Mucosa of descending colon (tissue), 3 donors: ENCODE measurements around the gene FBN1. TPM values are rescaled to one million over a fixed set of nuclear protein-coding genes. Genes with fewer than 3 reads are reported as not detected.
A peak's percentile ranks its signal among the peaks of the same experiment; 100 is the strongest.

ENCODE experiments used
- ATAC-seq: fragments of 200-7000 bp; cut with Tn5 transposase; one replicate; pipeline ENCODE4 v1.9.1; 2020; ENCODE audit warnings: mild to moderate bottlenecking, moderate library complexity
- DNase-seq, 3 donors: peaks; one replicate each; pipeline ENCODE4 v3.0.0-alpha.2; 2020
- H3K36me3 ChIP-seq: fragments of 200-600 bp; one replicate; pipeline ENCODE4 v1.8.0; 2021; ENCODE audit warnings: low read depth, mild to moderate bottlenecking
- H3K4me1 ChIP-seq: fragments of 200-600 bp; one replicate; pipeline ENCODE4 v1.8.0; 2021; ENCODE audit warnings: low read depth, mild to moderate bottlenecking
- H3K4me3 ChIP-seq: fragments of 200-600 bp; one replicate; pipeline ENCODE4 v1.8.0; 2021; ENCODE audit warnings: mild to moderate bottlenecking
- H3K9me3 ChIP-seq: fragments of 200-600 bp; one replicate; pipeline ENCODE4 v1.8.0; 2021; ENCODE audit warnings: mild to moderate bottlenecking
- intact Hi-C, 2 donors: fragments of 100-400 bp; cut with DNase I in 1 of 2; cut with micrococcal nuclease in 1 of 2; formaldehyde crosslinking; loops; one replicate each; pipeline versions ENCODE4 v1.11.0 to v1.11.1; 2022; cut with DNase I, micrococcal nuclease
- total RNA-seq, 3 donors: library from RNA; stranded (reverse); fragmentation: NEBNext Ultra II Directional in 2 of 3; extraction: Animal tissue kit (Norgen Biotek cat#: 25700) in 2 of 3; gene quantifications; one replicate each; pipeline versions ENCODE4 v1.2.1 to v1.2.4, GENCODE V29; 2021 to 2023
- TF ChIP-seq, protein P1 (sequence below): fragments of 200-600 bp; IDR thresholded peaks from one replicate; pipeline ENCODE4 v1.8.0; 2022; ENCODE audit warnings: antibody characterized with exemption, mild to moderate bottlenecking
- donor health status: DM: no; HTN: no; CAD: no; lungs with moderate emphysema.
- donor health status: DM: no; HTN: no; CAD: no.
- donor health status: DM: no; HTN: yes; CAD: no.

The FBN1 gene
- total RNA-seq, 3 donors from 2014 or later, result 9.3 to 47.9 (median 35.9) TPM

DNA sequence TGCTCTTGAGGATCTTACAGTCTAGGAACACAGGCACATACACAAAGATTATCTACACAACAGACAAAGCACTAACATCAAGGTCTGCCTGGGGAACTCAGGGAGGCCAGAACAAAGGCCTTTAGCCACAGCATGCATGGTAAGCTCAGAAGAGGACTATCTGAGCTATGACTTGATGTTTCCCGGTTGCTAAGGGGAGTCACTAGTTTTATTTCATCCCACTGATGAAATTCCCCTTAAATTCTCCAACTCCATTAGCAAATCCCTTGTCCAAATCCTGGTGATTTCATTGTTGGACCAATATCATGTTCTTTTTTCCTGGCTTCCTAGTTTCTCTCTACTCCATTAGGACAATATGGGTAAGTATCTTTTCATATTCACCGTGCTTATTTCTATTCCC, 23.3 kb downstream of the FBN1 start:
- Histone ChIP-seq H3K9me3 (no peaks in the 10 kb centered on the region), H3K4me3 (no peak overlapping the region), H3K4me1 (no peaks in the 10 kb centered on the region), H3K36me3 (no peaks in the 10 kb centered on the region)
- ATAC-seq (no peak), DNase-seq (no peak)
- TF ChIP-seq, protein P1, sequence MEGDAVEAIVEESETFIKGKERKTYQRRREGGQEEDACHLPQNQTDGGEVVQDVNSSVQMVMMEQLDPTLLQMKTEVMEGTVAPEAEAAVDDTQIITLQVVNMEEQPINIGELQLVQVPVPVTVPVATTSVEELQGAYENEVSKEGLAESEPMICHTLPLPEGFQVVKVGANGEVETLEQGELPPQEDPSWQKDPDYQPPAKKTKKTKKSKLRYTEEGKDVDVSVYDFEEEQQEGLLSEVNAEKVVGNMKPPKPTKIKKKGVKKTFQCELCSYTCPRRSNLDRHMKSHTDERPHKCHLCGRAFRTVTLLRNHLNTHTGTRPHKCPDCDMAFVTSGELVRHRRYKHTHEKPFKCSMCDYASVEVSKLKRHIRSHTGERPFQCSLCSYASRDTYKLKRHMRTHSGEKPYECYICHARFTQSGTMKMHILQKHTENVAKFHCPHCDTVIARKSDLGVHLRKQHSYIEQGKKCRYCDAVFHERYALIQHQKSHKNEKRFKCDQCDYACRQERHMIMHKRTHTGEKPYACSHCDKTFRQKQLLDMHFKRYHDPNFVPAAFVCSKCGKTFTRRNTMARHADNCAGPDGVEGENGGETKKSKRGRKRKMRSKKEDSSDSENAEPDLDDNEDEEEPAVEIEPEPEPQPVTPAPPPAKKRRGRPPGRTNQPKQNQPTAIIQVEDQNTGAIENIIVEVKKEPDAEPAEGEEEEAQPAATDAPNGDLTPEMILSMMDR, result no peak
- intact Hi-C loops, result no loop called here

DNA sequence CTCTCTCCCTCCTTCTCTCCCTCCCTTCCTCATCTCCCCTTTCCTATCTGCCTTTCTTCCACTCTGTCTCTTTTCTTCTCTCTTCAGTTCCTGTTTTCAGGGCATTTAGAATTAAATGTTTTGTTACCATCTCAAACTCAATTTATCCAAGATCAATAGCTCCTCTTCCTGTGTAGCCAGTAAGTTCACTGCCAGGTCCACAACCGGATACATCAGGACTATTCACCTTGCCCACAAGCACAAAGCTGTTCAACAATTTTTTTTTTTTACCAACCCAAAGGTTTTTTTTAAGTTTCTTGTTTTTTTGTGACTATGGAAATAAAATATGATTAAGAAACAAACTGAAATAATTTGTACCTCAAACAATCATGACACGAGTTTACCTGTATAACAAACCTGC, 26.1 kb downstream of the FBN1 start:
- Histone ChIP-seq H3K36me3 (no peaks in the 10 kb centered on the region), H3K4me3 (no peak overlapping the region), H3K9me3 (no peaks in the 10 kb centered on the region), H3K4me1 (no peaks in the 10 kb centered on the region)
- intact Hi-C loops, result no loop called here
- TF ChIP-seq, protein P1, result no peak
- ATAC-seq (no peak), DNase-seq (no peak)

DNA sequence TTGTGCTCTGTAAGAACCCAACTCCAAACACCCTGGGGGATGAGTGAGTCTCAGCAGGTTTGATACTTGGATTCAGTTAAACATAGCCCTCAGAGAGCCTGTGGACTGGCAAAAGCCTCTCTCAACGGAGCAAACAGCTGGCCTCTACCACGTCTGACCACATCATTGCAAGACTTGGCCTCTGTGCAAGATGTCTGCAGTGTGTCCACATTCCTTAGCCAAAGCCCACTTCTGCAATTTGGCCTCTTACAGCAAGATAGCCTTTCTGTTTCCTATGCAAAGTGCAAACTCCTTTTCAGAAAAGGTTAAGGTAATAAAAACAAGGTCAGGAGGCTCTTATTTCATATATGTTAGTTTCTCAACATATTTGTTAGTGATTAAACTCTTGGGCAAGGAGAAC, 27.9 kb downstream of the FBN1 start:
- Histone ChIP-seq H3K4me1 (no peaks in the 10 kb centered on the region), H3K36me3 (no peaks in the 10 kb centered on the region), H3K9me3 (no peaks in the 10 kb centered on the region), H3K4me3 (no peak overlapping the region)
- TF ChIP-seq, protein P1, result no peak
- intact Hi-C loops, result no loop called here
- ATAC-seq, result peak; percentile 55
- peak in 1 of 3 donors; percentile 28 for DNase-seq

DNA sequence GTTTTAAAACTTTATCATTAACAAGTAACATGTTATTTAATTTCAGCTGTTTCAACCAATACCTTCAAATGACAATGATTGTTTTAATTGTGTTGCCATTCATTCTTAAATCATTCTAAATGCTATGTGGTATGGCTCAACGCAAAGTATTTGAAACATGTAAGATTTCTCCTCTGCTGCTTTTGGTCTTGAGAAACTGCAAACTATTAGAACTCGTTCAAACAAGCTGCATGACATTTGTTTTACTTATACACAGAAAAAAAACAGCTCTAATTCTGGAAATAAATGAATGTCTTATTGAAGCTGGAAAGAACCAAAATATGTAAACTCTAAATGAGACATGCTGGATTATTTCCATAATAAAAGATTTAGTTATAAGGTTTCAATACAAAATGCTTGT, 29.3 kb downstream of the FBN1 start:
- ATAC-seq (no peak), DNase-seq (no peak)
- Histone ChIP-seq H3K9me3 (no peaks in the 10 kb centered on the region), H3K4me3 (no peak overlapping the region), H3K36me3 (no peaks in the 10 kb centered on the region), H3K4me1 (no peaks in the 10 kb centered on the region)
- intact Hi-C loops, result no loop called here
- TF ChIP-seq, protein P1, result no peak

DNA sequence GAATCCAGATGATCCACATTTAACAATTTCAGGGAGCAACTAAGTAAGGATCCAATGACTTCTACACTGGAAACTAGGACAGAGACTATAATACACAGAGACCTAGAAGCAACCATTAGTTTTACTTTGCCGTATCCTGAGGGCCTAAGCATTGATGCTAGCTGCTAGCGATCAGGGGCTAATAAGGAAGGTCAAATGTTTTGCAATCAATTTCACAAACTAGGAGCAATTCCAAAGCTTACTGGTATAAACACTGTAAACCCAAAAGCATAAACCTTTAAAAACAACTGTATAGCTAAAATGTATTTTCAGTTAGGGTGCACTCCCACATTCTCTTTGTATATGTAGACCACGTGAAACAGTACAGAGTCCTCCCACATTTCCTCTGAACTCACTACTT, 31.5 kb downstream of the FBN1 start:
- H3K9me3 ChIP-seq, result no peaks in the 10 kb centered on the region
- no peak for ATAC-seq
- H3K36me3 ChIP-seq, result no peaks in the 10 kb centered on the region
- intact Hi-C loops, result no loop called here
- no peaks in the 10 kb centered on the region for H3K4me1 ChIP-seq
- DNase-seq, result no peak
- no peak overlapping the region for H3K4me3 ChIP-seq
- TF ChIP-seq, protein P1, result no peak

DNA sequence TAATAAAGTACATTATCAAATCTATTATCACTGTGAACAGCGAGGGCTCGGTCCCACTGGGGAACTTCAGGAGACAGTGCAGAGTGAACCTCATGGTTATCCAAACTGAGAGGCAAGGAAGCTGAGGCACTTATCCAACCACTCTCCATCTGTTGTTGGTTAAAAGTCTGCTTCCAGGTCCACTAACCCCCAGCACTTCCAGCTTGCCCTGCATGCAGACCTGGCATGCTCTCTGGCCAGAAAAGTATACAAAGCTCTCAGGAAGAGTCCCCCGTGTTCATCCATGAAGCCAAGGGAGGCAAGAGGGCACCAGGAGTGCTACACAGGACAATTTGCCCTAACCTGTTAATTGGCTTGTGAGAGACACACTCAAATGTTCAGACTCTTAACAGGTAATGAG, 36.0 kb downstream of the FBN1 start:
- Histone ChIP-seq H3K4me3 (no peak overlapping the region), H3K4me1 (no peaks in the 10 kb centered on the region), H3K9me3 (no peaks in the 10 kb centered on the region), H3K36me3 (no peaks in the 10 kb centered on the region)
- intact Hi-C loops, result no loop called here
- TF ChIP-seq, protein P1, result no peak
- ATAC-seq, result no peak
- no peak for DNase-seq
